NCI-H2196 treated with DMSO at 0.1 percent for 48 hours (cell line): ENCODE results near the gene RFC5.

ENCODE experiments used
- DNase-seq: peaks from one replicate; lab custom pipeline; 2025; ENCODE audit not compliant: unreplicated experiment; lab: John Stamatoyannopoulos, UW

The RFC5 gene

GRCh38 chr12:118050972-118051910 is 34.7 kb downstream of the RFC5 start:
- no peak for DNase-seq

- peak; percentile 40 for DNase-seq
Observed at GRCh38 chr12:118052324-118053070, 36.0 kb downstream of the RFC5 start.

GRCh38 chr12:118053071-118053985 is 36.8 kb downstream of the RFC5 start:
- no peak for DNase-seq

- no peak for DNase-seq
Observed at GRCh38 chr12:118055144-118055557, 38.6 kb downstream of the RFC5 start.

- no peak for DNase-seq
Observed at GRCh38 chr12:118055865-118056773, 39.6 kb downstream of the RFC5 start.

- DNase-seq: no peak
Observed at GRCh38 chr12:118058227-118058626, 41.7 kb downstream of the RFC5 start.

- DNase-seq: no peak
Observed at GRCh38 chr12:118058881-118059280, 42.4 kb downstream of the RFC5 start.

GRCh38 chr12:118059341-118060191 is 43.1 kb downstream of the RFC5 start:
- no peak for DNase-seq

GRCh38 chr12:118060301-118061010 is 44.0 kb downstream of the RFC5 start:
- DNase-seq: no peak

GRCh38 chr12:118061011-118061872 is 44.7 kb downstream of the RFC5 start, which contains the start of gene WSB2:
TSS of gene WSB2 (minus strand) at chr12:118061179. CDS start at chr12:118061048, 131 bp downstream.
- peak; percentile 41 for DNase-seq

- DNase-seq: no peak
Observed at GRCh38 chr12:118061873-118062843, 45.7 kb downstream of the RFC5 start.

- DNase-seq: no peak
Observed at GRCh38 chr12:118063576-118064391, 47.3 kb downstream of the RFC5 start.

- DNase-seq: no peak
Observed at GRCh38 chr12:118064608-118065007, 48.1 kb downstream of the RFC5 start.

- no peak for DNase-seq
Observed at GRCh38 chr12:118065380-118065779, 48.9 kb downstream of the RFC5 start.

- DNase-seq: no peak
Observed at GRCh38 chr12:118068445-118068844, 51.9 kb downstream of the RFC5 start.
